Mucosa of gallbladder (tissue), 1 donor: ENCODE data around the gene NLRC3. TPM values are rescaled to one million over a fixed set of nuclear protein-coding genes. Genes with fewer than 3 reads are reported as not detected.
"Not testable (repeated sequence)": the region's sequence is repeated elsewhere in the genome, so short reads cannot be mapped to it uniquely, and the experiment has no call there.

Source experiments
- DNase-seq: peaks from one replicate; pipeline ENCODE4 v3.0.0-alpha.2; 2020; ENCODE audit warnings: low spot score
- total RNA-seq: library from RNA; stranded (reverse); gene quantifications from one replicate; pipeline ENCODE4 v1.2.1, GENCODE V29; 2021
- donor health status: DM: no; HTN: no; CAD: no.

Gene NLRC3
- total RNA-seq, 1 donor from 2014 or later, result 4.0 TPM

GRCh38 chr16:3515897-3516296 lies 61.3 kb downstream of the NLRC3 start:
- no peak for DNase-seq

GRCh38 chr16:3514621-3515020 lies 62.6 kb downstream of the NLRC3 start:
- no peak for DNase-seq

- no peak for DNase-seq
Measured at GRCh38 chr16:3513892-3514583, 63.2 kb downstream of the NLRC3 start.

GRCh38 chr16:3511286-3512180 lies 65.7 kb downstream of the NLRC3 start:
- no peak for DNase-seq

GRCh38 chr16:3510416-3510815 lies 66.8 kb downstream of the NLRC3 start:
- DNase-seq, result no peak

GRCh38 chr16:3509470-3509928 lies 67.7 kb downstream of the NLRC3 start:
- peak; percentile 38 for DNase-seq

GRCh38 chr16:3508736-3509135 lies 68.5 kb downstream of the NLRC3 start:
- no peak for DNase-seq

- DNase-seq, result no peak
Measured at GRCh38 chr16:3503523-3503922, 73.7 kb downstream of the NLRC3 start.

GRCh38 chr16:3501783-3502400 lies 75.3 kb downstream of the NLRC3 start:
- DNase-seq, result no peak

- not testable (repeated sequence) for DNase-seq
Measured at GRCh38 chr16:3501412-3501761, 75.8 kb downstream of the NLRC3 start.

- DNase-seq, result no peak
Measured at GRCh38 chr16:3498988-3499387, 78.2 kb downstream of the NLRC3 start.

GRCh38 chr16:3497771-3498170 lies 79.4 kb downstream of the NLRC3 start:
- DNase-seq, result no peak

- DNase-seq, result no peak
Measured at GRCh38 chr16:3496386-3496785, 80.8 kb downstream of the NLRC3 start.

GRCh38 chr16:3495176-3495575 lies 82.0 kb downstream of the NLRC3 start, which contains the start of gene C16orf90:
C16orf90 (minus strand) TSS chr16:3495489; CDS start chr16:3495421, 68 bp downstream.
- DNase-seq, result no peak

GRCh38 chr16:3494386-3494973 lies 82.7 kb downstream of the NLRC3 start:
- no peak for DNase-seq

- DNase-seq, result no peak
Measured at GRCh38 chr16:3492356-3492755, 84.8 kb downstream of the NLRC3 start.

- no peak for DNase-seq
Measured at GRCh38 chr16:3490911-3491629, 86.1 kb downstream of the NLRC3 start.
